Measurements from ENCODE around the gene VASH2. TPM values are rescaled to one million over a fixed set of nuclear protein-coding genes. Genes with fewer than 3 reads are reported as not detected.

VASH2 gene
- polyA plus RNA-seq, 1 experiment: 0.12 TPM

- TF ChIP-seq CTCF (IDR thresholded peaks at IDR 0.05; ENCODE audit: insufficient read depth, low read depth, low read length): no peak
- peaks cover 1% of the 10 kb centered on the region for H3K27me3 ChIP-seq (ENCODE audit: control insufficient read depth, insufficient read depth, low read length)
- H3K36me3 ChIP-seq (ENCODE audit: control insufficient read depth, insufficient read depth, low read length): no peaks in the 10 kb centered on the region
- ChIA-PET POLR2A (no interaction called here), CTCF (no interaction called here)
- no peak overlapping the region for H3K4me3 ChIP-seq (ENCODE audit: low read depth, low read length)
- no peak for DNase-seq (ENCODE audit: low read depth)
Measured at GRCh38 chr1:212981571-212982328, 31.4 kb downstream of the VASH2 start.

DNA sequence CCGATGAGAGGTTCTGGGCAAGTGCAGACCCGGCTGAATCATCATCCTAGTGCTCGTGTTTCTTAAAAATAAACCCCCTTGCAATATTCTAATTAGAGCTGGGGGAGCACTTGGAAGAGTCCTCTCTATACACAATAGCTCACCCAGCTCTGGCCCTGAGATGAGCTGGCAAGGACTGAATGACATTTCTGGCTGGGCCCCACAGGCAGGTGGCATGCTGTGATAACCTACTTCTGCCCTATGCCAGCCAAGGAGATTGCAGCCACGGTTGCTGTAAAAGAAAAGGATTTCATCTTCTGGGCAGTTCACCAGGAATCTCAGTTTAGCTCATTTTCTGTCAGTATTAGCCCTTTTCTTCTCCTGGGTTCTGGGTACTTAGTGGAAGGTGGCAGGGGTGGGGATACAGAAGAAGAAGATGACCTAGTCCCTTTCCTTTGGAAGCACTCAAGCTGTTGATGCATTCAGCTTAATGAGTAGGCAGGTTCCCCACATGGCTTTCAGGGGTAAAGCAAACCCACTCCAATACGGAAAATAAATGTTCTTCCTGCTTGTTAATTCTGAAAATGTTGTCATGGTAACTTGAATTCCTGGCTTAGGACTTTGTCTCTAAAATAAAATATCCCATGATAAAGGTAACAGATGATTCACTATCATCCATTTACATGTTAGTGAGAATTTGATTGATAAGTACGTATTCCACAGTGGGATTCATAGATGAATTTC, 32.2 kb downstream of the VASH2 start:
- ChIA-PET POLR2A (no interaction called here), CTCF (interaction anchor here (0.8 kb wide), 1 partner anchor 15 kb away, joined by 3 read pairs; no protein-coding TSS in a partner anchor)
- TF ChIP-seq CTCF (IDR thresholded peaks at IDR 0.05; ENCODE audit: insufficient read depth, low read depth, low read length): no peak
- no peak overlapping the region for H3K4me3 ChIP-seq (ENCODE audit: low read depth, low read length)
- peaks cover 1% of the 10 kb centered on the region for H3K27me3 ChIP-seq (ENCODE audit: control insufficient read depth, insufficient read depth, low read length)
- no peak for DNase-seq (ENCODE audit: low read depth)
- H3K36me3 ChIP-seq (ENCODE audit: control insufficient read depth, insufficient read depth, low read length): no peaks in the 10 kb centered on the region

DNA sequence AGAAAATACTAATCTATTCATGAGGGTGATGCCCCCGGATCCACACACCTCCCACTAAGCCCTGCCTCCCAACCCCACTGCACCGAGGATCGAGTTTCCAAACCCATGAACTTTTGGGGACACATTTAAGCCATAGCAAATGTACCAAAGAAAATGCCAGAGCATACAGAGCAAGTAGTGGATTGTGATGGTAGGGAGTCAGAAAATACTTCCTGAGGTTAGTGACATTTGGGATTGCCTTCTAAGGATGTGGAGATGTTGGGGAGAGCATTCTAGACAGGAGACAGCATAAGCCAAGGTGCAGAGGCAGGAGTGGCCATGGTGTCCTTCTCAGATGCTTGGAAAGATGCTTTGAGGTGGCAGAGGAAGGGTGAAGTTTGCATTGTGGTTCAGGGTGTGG, 33.1 kb downstream of the VASH2 start:
- no peak for TF ChIP-seq CTCF (IDR thresholded peaks at IDR 0.05; ENCODE audit: insufficient read depth, low read depth, low read length)
- DNase-seq (ENCODE audit: low read depth): no peak
- Histone ChIP-seq H3K36me3 (ENCODE audit: control insufficient read depth, insufficient read depth, low read length) (no peaks in the 10 kb centered on the region), H3K27me3 (ENCODE audit: control insufficient read depth, insufficient read depth, low read length) (peaks cover 1% of the 10 kb centered on the region), H3K4me3 (ENCODE audit: low read depth, low read length) (no peak overlapping the region)
- CTCF ChIA-PET: interaction anchor here (2.3 to 4.1 kb wide), 2 partner anchors 11 to 16 kb away, joined by 13 to 22 read pairs; no protein-coding TSS in a partner anchor
- POLR2A ChIA-PET: no interaction called here

DNA sequence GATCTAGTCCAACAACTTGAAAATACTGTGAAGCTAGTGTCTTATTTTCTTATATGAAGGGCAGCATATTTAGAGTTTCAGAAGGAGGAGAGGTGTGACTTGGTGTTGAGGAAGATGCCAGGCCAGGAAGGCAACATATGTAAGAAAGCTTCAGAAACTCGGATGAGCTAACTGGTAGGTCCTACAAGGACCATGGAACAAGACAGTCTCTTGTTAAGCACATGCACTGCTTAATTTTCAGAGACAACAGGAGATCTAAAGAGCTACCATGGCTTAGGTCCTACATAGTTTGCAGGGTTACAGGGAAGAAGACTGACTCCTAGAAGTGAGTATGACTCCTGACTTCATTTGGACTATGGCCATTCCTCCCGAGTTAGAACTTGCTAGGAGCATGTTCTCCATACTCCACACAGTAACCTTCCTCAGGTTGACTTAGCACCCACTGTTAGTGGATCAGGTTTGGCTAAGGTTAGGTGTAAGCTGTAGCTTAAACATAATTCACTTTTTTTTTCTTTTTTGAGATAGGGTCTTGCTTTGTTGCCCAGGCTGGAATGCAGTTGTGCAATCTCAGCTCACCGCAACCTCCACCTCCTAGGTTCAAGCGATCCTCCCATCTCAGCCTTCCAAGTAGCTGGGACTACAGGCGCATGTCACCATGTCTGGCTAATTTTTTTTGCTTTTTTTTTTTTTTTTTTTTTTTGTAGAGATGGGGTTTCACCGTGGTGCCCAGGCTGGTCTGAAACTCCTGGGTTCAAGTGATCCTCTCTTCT, 34.4 kb downstream of the VASH2 start:
- Histone ChIP-seq H3K4me3 (ENCODE audit: low read depth, low read length) (no peak overlapping the region), H3K27me3 (ENCODE audit: control insufficient read depth, insufficient read depth, low read length) (peaks cover 1% of the 10 kb centered on the region), H3K36me3 (ENCODE audit: control insufficient read depth, insufficient read depth, low read length) (no peaks in the 10 kb centered on the region)
- CTCF ChIA-PET: interaction anchor here (2.3 to 4.1 kb wide), 2 partner anchors 10 to 17 kb away, joined by 13 to 22 read pairs; no protein-coding TSS in a partner anchor
- no peak for TF ChIP-seq CTCF (IDR thresholded peaks at IDR 0.05; ENCODE audit: insufficient read depth, low read depth, low read length)
- POLR2A ChIA-PET: no interaction called here
- no peak for DNase-seq (ENCODE audit: low read depth)
